HepG2 (cell line): ENCODE data around the gene RPTOR. TPM values are rescaled to one million over a fixed set of nuclear protein-coding genes. Genes with fewer than 3 reads are reported as not detected.

Experiments
- ARNT2 ChIP-seq: sonication (generic); formaldehyde crosslinking; IDR thresholded peaks from 2 replicates; pipeline ENCODE4 v1.8.0; 2022; ENCODE audit warnings: mild to moderate bottlenecking, low read depth, missing genetic modification reagents, moderate library complexity
- GLMP ChIP-seq: sonication (generic); formaldehyde crosslinking; IDR thresholded peaks from 2 replicates; pipeline ENCODE4 v1.9.0; 2021; ENCODE audit warnings: missing genetic modification reagents, mild to moderate bottlenecking, borderline replicate concordance
- MAFK ChIP-seq, 2 experiments: IDR thresholded peaks in 1 of 2; conservative IDR thresholded peaks in 1 of 2; 2 replicates each; pipeline ENCODE4 v1.6.1; 2011; ENCODE audit warnings: improper control_type of control experiment in 2 of 2, low read length in 2 of 2
- PATZ1 ChIP-seq: sonication (generic); formaldehyde crosslinking; IDR thresholded peaks from 2 replicates; pipeline ENCODE4 v1.4.0; 2020; ENCODE audit warnings: missing genetic modification reagents
- SNRNP70 ChIP-seq: fragments of 200-400 bp; formaldehyde crosslinking; IDR thresholded peaks from 2 replicates; pipeline ENCODE4 v1.6.1; 2017; ENCODE audit warnings: mild to moderate bottlenecking, low read depth, low read length, moderate library complexity
- ZNF142 ChIP-seq: sonication (generic); formaldehyde crosslinking; IDR thresholded peaks from 2 replicates; pipeline ENCODE4 v1.4.0; 2020; ENCODE audit warnings: missing genetic modification reagents
- ZNF556 ChIP-seq: sonication (generic); formaldehyde crosslinking; IDR thresholded peaks from 2 replicates; pipeline ENCODE4 v1.4.0; 2020; ENCODE audit warnings: mild to moderate bottlenecking, missing genetic modification reagents, borderline replicate concordance
- ZNF615 ChIP-seq: sonication (generic); formaldehyde crosslinking; IDR thresholded peaks from 2 replicates; pipeline ENCODE4 v1.5.0; 2020; ENCODE audit warnings: mild to moderate bottlenecking, missing genetic modification reagents, borderline replicate concordance
- ZNF670 ChIP-seq: sonication (generic); formaldehyde crosslinking; IDR thresholded peaks from 2 replicates; pipeline ENCODE4 v1.8.0; 2022; ENCODE audit warnings: mild to moderate bottlenecking, missing genetic modification reagents, borderline replicate concordance
- ZSCAN21 ChIP-seq: sonication (generic); formaldehyde crosslinking; IDR thresholded peaks from 2 replicates; pipeline ENCODE4 v1.8.0; 2022; ENCODE audit warnings: mild to moderate bottlenecking, missing genetic modification reagents, moderate library complexity, borderline replicate concordance
- polyA plus RNA-seq, 8 experiments: library from polyadenylated mRNA; depleted of rRNA in 3 of 8; stranded (reverse) in 7 of 8; unstranded in 1 of 8; fragments of >200 nt; fragmentation: Illumina TruSeq in 4 of 8; extraction: Trizol in 4 of 8; gene quantifications; 2 replicates each; pipeline versions ENCODE4 v1.2.1 to v1.2.3, GENCODE V29; 2011 to 2016; ENCODE audit warnings: low read depth in 4 of 8, missing spikeins in 1 of 8, mixed read lengths in 1 of 8; ENCODE audit not compliant: insufficient read depth in 1 of 8
- total RNA-seq, 5 experiments: library from RNA; depleted of rRNA; stranded (reverse); fragments of >200 nt; fragmentation: Illumina TruSeq; extraction: Trizol; gene quantifications; 2 replicates each; pipeline ENCODE4 v1.2.3, GENCODE V29; 2016; ENCODE audit warnings: low read depth in 1 of 5
- TF ChIP-seq, protein P1 (sequence below): sonication (generic); formaldehyde crosslinking; IDR thresholded peaks from 2 replicates; pipeline ENCODE4 v1.5.1; 2020; ENCODE audit warnings: mild to moderate bottlenecking, missing genetic modification reagents, borderline replicate concordance

The RPTOR gene
- total and polyA plus RNA-seq, 2 of the 13 experiments (the other 11 are each of a cell fraction or from before 2014, with no cell fraction given) = 6.6 to 25.3 TPM

- no peak for TF ChIP-seq SNRNP70
- TF ChIP-seq ARNT2 = no peak
- TF ChIP-seq ZNF142 (CRISPR knock-in tag) = no peak
- 0 out of 2 replicates have a peak, but pooled peaks have one; percentile 2 for TF ChIP-seq ZSCAN21 (CRISPR knock-in tag)
- peak; percentile 76 for TF ChIP-seq PATZ1 (CRISPR knock-in tag)
- no peak for TF ChIP-seq ZNF556
- TF ChIP-seq, protein P1, sequence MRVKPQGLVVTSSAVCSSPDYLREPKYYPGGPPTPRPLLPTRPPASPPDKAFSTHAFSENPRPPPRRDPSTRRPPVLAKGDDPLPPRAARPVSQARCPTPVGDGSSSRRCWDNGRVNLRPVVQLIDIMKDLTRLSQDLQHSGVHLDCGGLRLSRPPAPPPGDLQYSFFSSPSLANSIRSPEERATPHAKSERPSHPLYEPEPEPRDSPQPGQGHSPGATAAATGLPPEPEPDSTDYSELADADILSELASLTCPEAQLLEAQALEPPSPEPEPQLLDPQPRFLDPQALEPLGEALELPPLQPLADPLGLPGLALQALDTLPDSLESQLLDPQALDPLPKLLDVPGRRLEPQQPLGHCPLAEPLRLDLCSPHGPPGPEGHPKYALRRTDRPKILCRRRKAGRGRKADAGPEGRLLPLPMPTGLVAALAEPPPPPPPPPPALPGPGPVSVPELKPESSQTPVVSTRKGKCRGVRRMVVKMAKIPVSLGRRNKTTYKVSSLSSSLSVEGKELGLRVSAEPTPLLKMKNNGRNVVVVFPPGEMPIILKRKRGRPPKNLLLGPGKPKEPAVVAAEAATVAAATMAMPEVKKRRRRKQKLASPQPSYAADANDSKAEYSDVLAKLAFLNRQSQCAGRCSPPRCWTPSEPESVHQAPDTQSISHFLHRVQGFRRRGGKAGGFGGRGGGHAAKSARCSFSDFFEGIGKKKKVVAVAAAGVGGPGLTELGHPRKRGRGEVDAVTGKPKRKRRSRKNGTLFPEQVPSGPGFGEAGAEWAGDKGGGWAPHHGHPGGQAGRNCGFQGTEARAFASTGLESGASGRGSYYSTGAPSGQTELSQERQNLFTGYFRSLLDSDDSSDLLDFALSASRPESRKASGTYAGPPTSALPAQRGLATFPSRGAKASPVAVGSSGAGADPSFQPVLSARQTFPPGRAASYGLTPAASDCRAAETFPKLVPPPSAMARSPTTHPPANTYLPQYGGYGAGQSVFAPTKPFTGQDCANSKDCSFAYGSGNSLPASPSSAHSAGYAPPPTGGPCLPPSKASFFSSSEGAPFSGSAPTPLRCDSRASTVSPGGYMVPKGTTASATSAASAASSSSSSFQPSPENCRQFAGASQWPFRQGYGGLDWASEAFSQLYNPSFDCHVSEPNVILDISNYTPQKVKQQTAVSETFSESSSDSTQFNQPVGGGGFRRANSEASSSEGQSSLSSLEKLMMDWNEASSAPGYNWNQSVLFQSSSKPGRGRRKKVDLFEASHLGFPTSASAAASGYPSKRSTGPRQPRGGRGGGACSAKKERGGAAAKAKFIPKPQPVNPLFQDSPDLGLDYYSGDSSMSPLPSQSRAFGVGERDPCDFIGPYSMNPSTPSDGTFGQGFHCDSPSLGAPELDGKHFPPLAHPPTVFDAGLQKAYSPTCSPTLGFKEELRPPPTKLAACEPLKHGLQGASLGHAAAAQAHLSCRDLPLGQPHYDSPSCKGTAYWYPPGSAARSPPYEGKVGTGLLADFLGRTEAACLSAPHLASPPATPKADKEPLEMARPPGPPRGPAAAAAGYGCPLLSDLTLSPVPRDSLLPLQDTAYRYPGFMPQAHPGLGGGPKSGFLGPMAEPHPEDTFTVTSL (CRISPR knock-in tag) = no peak
- TF ChIP-seq MAFK (conservative IDR thresholded peaks at IDR 0.05 in 1 of 2, IDR thresholded peaks at IDR 0.05 in 1 of 2; ENCODE audit: low read length in 2 of 2) = no peak
- TF ChIP-seq GLMP (CRISPR knock-in tag) = no peak
- TF ChIP-seq ZNF670 (CRISPR knock-in tag) = 0 out of 2 replicates have a peak, but pooled peaks have one; percentile 38
- no peak for TF ChIP-seq ZNF615 (CRISPR knock-in tag)
- TF ChIP-seq, all 625 proteins: peak for 12
Measured at GRCh38 chr17:80545499-80545826, 825 bp downstream of the RPTOR start (continued).
